ENCODE measurements around the gene CA10. TPM values are rescaled to one million over a fixed set of nuclear protein-coding genes. Genes with fewer than 3 reads are reported as not detected.

Gene CA10
- total and polyA plus RNA-seq, 8 donors, result 1.3 TPM; not detected in 7

GRCh38 chr17:51706093-51706492 is 452.4 kb downstream of the CA10 start:
- Histone ChIP-seq H3K4me3 (no peak overlapping the region), H3K27ac (no peak overlapping the region), H3K36me3 (no peaks in the 10 kb centered on the region), H3K4me1 (peaks cover 0 to 26% (median 0%) of the 10 kb centered on the region in 4 donors), H3K27me3 (peaks cover 0 to 7% (median 0%) of the 10 kb centered on the region in 3 donors), H3K9me3 (no peaks in the 10 kb centered on the region)
- intact Hi-C loops (cut with DNase I; ENCODE audit: low total_unique reads), result no loop called here
- 76 to 90% (median 79%) methylated on average over 1 of the region's 1 CpG for WGBS, 5 donors
- TF ChIP-seq CTCF (IDR thresholded peaks at IDR 0.05), result no peak
- no peak for TF ChIP-seq POLR2AphosphoS5 (IDR thresholded peaks at IDR 0.05)
- no peak for TF ChIP-seq POLR2A (IDR thresholded peaks at IDR 0.05)
- TF ChIP-seq EP300 (IDR thresholded peaks at IDR 0.05), result no peak
- DNase-seq, result no peak

- Histone ChIP-seq H3K27ac (peak overlapping the region in 2 of 5 donors; percentile 42 to 51), H3K27me3 (peaks cover 0 to 2% (median 0%) of the 10 kb centered on the region in 3 donors), H3K36me3 (no peaks in the 10 kb centered on the region), H3K4me3 (no peak overlapping the region), H3K4me1 (peaks cover 0 to 26% (median 0%) of the 10 kb centered on the region in 4 donors), H3K9me3 (no peaks in the 10 kb centered on the region)
- TF ChIP-seq CTCF (IDR thresholded peaks at IDR 0.05) (no peak), POLR2A (IDR thresholded peaks at IDR 0.05) (no peak), EP300 (IDR thresholded peaks at IDR 0.05) (no peak), POLR2AphosphoS5 (IDR thresholded peaks at IDR 0.05) (peak in 2 of 3 donors; percentile 18 to 46)
- peak; percentile 47 to 73 for DNase-seq
- intact Hi-C loops (cut with DNase I; ENCODE audit: low total_unique reads), result no loop called here
- WGBS, 5 donors, result 45 to 60% (median 50%) methylated on average over 8 of the region's 8 CpGs
These were observed 454.9 kb downstream of the CA10 start for GRCh38 chr17:51703361-51704341.

- peak overlapping the region in 1 of 5 donors; percentile 51 for H3K27ac ChIP-seq
- WGBS, 5 donors, result 31 to 45% (median 37%) methylated on average over 3 of the region's 3 CpGs
These were observed 455.6 kb downstream of the CA10 start for GRCh38 chr17:51702963-51703360.

GRCh38 chr17:51701501-51701900 is 457.0 kb downstream of the CA10 start:
- 55 to 84% (median 76%) methylated on average over 2 of the region's 2 CpGs for WGBS, 5 donors
- DNase-seq, result no peak

More at GRCh38 chr17:51702963-51703360, 455.6 kb downstream of the CA10 start:
- no peak overlapping the region for H3K4me3 ChIP-seq
- H3K27me3 ChIP-seq, result no peaks in the 10 kb centered on the region
- no peak for DNase-seq
- no peaks in the 10 kb centered on the region for H3K36me3 ChIP-seq
- peaks cover 0 to 26% (median 0%) of the 10 kb centered on the region in 4 donors for H3K4me1 ChIP-seq
- no peaks in the 10 kb centered on the region for H3K9me3 ChIP-seq
- TF ChIP-seq POLR2AphosphoS5 (IDR thresholded peaks at IDR 0.05), result no peak
- no peak for TF ChIP-seq POLR2A (IDR thresholded peaks at IDR 0.05)
- intact Hi-C loops (cut with DNase I; ENCODE audit: low total_unique reads), result no loop called here

More at GRCh38 chr17:51701501-51701900, 457.0 kb downstream of the CA10 start:
- Histone ChIP-seq H3K9me3 (no peaks in the 10 kb centered on the region), H3K4me3 (no peak overlapping the region), H3K4me1 (peaks cover 0 to 20% (median 0%) of the 10 kb centered on the region in 4 donors), H3K36me3 (no peaks in the 10 kb centered on the region), H3K27ac (no peak overlapping the region), H3K27me3 (no peaks in the 10 kb centered on the region)
- TF ChIP-seq POLR2AphosphoS5 (IDR thresholded peaks at IDR 0.05), result no peak
- TF ChIP-seq CTCF (IDR thresholded peaks at IDR 0.05), result no peak
- TF ChIP-seq POLR2A (IDR thresholded peaks at IDR 0.05), result no peak
- TF ChIP-seq EP300 (IDR thresholded peaks at IDR 0.05), result no peak
- intact Hi-C loops (cut with DNase I; ENCODE audit: low total_unique reads), result no loop called here
